B cell (primary cell): ENCODE data around the gene SDK2.

Experiments
- EZH2 ChIP-seq: IDR thresholded peaks from 2 replicates; pipeline ENCODE4 v1.6.1; 2012; ENCODE audit warnings: borderline replicate concordance, low read depth, mild to moderate bottlenecking, moderate library complexity, low read length; ENCODE audit not compliant: insufficient read depth, poor library complexity, severe bottlenecking
- TF ChIP-seq, protein P1 (sequence below): fragments of 200-600 bp; IDR thresholded peaks from one replicate; pipeline ENCODE4 v1.8.0; 2022; ENCODE audit warnings: antibody characterized with exemption, mild to moderate bottlenecking

DNA sequence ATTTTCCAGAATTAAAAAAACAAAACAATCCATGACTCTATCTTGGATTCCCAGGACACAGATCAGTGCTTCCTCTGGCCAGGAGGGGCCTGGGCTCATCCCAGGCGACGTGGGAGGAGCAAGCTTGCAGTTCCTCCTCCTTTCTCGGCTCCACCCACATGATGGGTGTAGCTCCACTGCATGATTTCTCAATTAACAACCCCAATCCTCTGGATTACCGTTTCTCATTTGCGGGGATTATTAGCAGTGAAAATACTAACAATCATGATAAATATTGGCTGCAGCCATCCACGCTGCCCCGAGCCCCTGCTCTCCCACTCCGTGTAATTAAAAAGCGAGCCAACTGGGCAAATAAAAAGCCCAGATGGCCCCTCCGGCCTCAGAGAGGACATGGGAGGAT is 46.4 kb upstream of the SDK2 start:
- no peak for TF ChIP-seq EZH2
- TF ChIP-seq, protein P1, sequence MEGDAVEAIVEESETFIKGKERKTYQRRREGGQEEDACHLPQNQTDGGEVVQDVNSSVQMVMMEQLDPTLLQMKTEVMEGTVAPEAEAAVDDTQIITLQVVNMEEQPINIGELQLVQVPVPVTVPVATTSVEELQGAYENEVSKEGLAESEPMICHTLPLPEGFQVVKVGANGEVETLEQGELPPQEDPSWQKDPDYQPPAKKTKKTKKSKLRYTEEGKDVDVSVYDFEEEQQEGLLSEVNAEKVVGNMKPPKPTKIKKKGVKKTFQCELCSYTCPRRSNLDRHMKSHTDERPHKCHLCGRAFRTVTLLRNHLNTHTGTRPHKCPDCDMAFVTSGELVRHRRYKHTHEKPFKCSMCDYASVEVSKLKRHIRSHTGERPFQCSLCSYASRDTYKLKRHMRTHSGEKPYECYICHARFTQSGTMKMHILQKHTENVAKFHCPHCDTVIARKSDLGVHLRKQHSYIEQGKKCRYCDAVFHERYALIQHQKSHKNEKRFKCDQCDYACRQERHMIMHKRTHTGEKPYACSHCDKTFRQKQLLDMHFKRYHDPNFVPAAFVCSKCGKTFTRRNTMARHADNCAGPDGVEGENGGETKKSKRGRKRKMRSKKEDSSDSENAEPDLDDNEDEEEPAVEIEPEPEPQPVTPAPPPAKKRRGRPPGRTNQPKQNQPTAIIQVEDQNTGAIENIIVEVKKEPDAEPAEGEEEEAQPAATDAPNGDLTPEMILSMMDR, result no peak
